Colonic mucosa (tissue), 4 donors: ENCODE measurements around the gene KCTD5. TPM values are rescaled to one million over a fixed set of nuclear protein-coding genes. Genes with fewer than 3 reads are reported as not detected.
"Not testable (repeated sequence)": the region's sequence is repeated elsewhere in the genome, so short reads cannot be mapped to it uniquely, and the experiment has no call there.

Experiments
- DNase-seq: peaks from one replicate; pipeline ENCODE4 v3.0.0-alpha.2; 2020
- H3K27ac ChIP-seq: fragments of 200-600 bp; one replicate; pipeline ENCODE4 v1.8.0; 2021
- H3K27me3 ChIP-seq: fragments of 200-600 bp; one replicate; pipeline ENCODE4 v1.8.0; 2021
- H3K36me3 ChIP-seq: fragments of 200-600 bp; one replicate; pipeline ENCODE4 v1.8.0; 2021
- H3K4me1 ChIP-seq: fragments of 200-600 bp; one replicate; pipeline ENCODE4 v1.8.0; 2021; ENCODE audit warnings: mild to moderate bottlenecking
- H3K4me3 ChIP-seq: fragments of 200-600 bp; one replicate; pipeline ENCODE4 v1.8.0; 2021
- H3K9ac ChIP-seq, 2 donors: one replicate each; pipeline ENCODE4 v1.7.0; 2013; ENCODE audit warnings: control low read depth in 2 of 2, low read depth in 2 of 2, low read length in 2 of 2
- H3K9me3 ChIP-seq: fragments of 200-600 bp; one replicate; pipeline ENCODE4 v1.8.0; 2021
- intact Hi-C: fragments of 100-400 bp; cut with DNase I; formaldehyde crosslinking; loops from one replicate; pipeline ENCODE4 v1.14.1; 2022
- total RNA-seq, 2 donors: library from RNA; stranded (reverse); fragmentation: NEBNext Ultra II Directional in 1 of 2; extraction: Animal tissue kit (Norgen Biotek cat#: 25700) in 1 of 2; gene quantifications; one replicate each; pipeline ENCODE4 v1.2.1, GENCODE V29; 2021
- TF ChIP-seq, protein P1 (sequence below): fragments of 200-600 bp; IDR thresholded peaks from one replicate; pipeline ENCODE4 v1.8.0; 2022; ENCODE audit warnings: antibody characterized with exemption, mild to moderate bottlenecking
- donor health status: healthy.
- donor health status: DM: no; HTN: no; CAD: no.
- donor health status: DM: no; HTN: no; CAD: no.

KCTD5 gene
- total RNA-seq, 2 donors from 2014 or later = 45.2 to 88.3 TPM

GRCh38 chr16:2691491-2692248, 9.3 kb downstream of the KCTD5 start:
- TF ChIP-seq, protein P1, sequence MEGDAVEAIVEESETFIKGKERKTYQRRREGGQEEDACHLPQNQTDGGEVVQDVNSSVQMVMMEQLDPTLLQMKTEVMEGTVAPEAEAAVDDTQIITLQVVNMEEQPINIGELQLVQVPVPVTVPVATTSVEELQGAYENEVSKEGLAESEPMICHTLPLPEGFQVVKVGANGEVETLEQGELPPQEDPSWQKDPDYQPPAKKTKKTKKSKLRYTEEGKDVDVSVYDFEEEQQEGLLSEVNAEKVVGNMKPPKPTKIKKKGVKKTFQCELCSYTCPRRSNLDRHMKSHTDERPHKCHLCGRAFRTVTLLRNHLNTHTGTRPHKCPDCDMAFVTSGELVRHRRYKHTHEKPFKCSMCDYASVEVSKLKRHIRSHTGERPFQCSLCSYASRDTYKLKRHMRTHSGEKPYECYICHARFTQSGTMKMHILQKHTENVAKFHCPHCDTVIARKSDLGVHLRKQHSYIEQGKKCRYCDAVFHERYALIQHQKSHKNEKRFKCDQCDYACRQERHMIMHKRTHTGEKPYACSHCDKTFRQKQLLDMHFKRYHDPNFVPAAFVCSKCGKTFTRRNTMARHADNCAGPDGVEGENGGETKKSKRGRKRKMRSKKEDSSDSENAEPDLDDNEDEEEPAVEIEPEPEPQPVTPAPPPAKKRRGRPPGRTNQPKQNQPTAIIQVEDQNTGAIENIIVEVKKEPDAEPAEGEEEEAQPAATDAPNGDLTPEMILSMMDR = no peak
- peaks cover 4% of the 10 kb centered on the region for H3K4me1 ChIP-seq
- H3K27me3 ChIP-seq = no peaks in the 10 kb centered on the region
- H3K4me3 ChIP-seq = no peak overlapping the region
- no peak for DNase-seq
- H3K36me3 ChIP-seq = no peaks in the 10 kb centered on the region
- H3K27ac ChIP-seq = no peak overlapping the region
- no peak overlapping the region for H3K9ac ChIP-seq
- intact Hi-C loops = no loop called here
- H3K9me3 ChIP-seq = no peaks in the 10 kb centered on the region

DNA sequence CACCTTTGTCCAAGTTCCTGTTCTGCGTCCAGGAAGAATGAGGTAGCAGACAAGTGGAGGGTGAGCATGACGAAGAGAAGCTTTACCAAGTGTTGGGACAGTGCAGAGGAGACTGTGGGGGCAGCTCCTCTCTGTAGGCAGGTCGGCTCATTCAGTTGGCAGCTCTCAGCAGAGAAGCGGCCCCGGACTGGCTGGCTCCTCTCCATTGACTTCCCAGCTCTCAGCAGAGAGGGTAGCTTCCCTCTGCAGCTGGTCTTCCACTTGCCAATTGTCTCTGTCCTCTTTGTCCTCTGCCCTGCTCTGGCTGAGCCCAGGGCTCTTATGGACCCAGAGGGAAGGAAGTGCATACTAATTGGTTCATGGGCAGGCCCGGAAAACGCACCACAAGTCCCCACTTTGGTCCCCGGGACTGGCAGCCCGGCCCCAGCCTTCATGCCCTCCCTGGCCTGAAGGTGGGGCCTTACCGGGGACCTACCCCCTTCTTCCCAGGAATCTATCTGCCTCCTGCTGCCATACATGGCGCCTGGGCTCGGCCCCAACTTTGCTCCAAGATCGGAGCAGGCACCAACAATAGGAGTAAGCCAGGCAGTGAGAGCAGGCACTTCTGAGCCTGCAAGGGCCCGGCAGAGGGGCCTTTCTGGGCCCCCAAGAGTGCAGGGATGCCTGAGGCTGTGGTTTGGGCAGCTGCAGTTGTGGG, 10.1 kb downstream of the KCTD5 start:
- no peaks in the 10 kb centered on the region for H3K27me3 ChIP-seq
- DNase-seq = no peak
- TF ChIP-seq, protein P1 = no peak
- H3K4me1 ChIP-seq = peaks cover 3% of the 10 kb centered on the region
- H3K9ac ChIP-seq = no peak overlapping the region
- H3K27ac ChIP-seq = no peak overlapping the region
- H3K4me3 ChIP-seq = no peak overlapping the region
- peaks cover 2% of the 10 kb centered on the region for H3K36me3 ChIP-seq
- H3K9me3 ChIP-seq = no peaks in the 10 kb centered on the region
- intact Hi-C loops = no loop called here

GRCh38 chr16:2692948-2693651, 10.8 kb downstream of the KCTD5 start:
- TF ChIP-seq, protein P1 = no peak
- Histone ChIP-seq H3K36me3 (peaks cover 4% of the 10 kb centered on the region), H3K4me1 (no peaks in the 10 kb centered on the region), H3K4me3 (no peak overlapping the region), H3K9me3 (no peaks in the 10 kb centered on the region), H3K9ac (no peak overlapping the region), H3K27me3 (no peaks in the 10 kb centered on the region), H3K27ac (no peak overlapping the region)
- intact Hi-C loops = no loop called here
- no peak for DNase-seq

DNA sequence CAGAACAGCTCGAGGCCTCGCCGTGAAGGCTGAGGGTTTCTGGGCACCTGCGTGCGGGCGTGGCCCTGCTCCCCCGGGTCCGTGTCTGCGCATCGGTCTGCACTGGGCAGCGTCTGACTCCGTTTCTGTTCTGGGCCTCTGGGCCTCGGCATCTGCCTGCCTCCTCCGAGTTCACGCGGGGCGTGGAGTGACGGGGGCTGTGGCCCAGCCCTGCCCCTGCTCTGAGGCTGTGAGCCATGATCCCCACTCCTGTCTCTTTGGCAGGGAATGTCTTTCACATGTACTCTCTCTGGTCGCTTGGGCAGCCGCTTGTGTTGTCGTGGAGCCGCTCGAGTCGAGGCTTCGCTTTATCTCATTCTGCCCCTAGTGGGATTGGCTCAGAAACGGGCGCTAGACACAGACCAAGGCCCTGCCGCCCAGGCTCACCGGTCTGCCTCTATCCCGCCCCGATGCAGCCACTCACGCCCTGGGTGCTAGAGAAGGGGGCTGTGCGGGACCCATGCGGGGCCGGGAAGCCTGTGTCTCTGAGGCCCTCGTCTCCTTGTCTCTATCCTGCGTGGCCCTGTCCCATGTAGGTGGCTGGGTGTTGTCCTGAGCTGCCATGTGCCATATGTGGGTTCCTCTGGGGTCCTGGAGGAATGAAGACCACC, 14.4 kb downstream of the KCTD5 start:
- H3K4me3 ChIP-seq, H3K9me3 ChIP-seq, intact Hi-C loops, H3K36me3 ChIP-seq, H3K27me3 ChIP-seq, DNase-seq, H3K27ac ChIP-seq, H3K4me1 ChIP-seq, H3K9ac ChIP-seq: not testable (repeated sequence)

GRCh38 chr16:2697401-2697948, 15.2 kb downstream of the KCTD5 start:
- H3K4me1 ChIP-seq = no peaks in the 10 kb centered on the region
- H3K9me3 ChIP-seq = no peaks in the 10 kb centered on the region
- no peak for DNase-seq
- H3K4me3 ChIP-seq = no peak overlapping the region
- no peak overlapping the region for H3K27ac ChIP-seq
- H3K36me3 ChIP-seq = peaks cover 10% of the 10 kb centered on the region
- H3K27me3 ChIP-seq = no peaks in the 10 kb centered on the region
- intact Hi-C loops = no loop called here
- TF ChIP-seq, protein P1 = no peak
- no peak overlapping the region for H3K9ac ChIP-seq
